Esophagus muscularis mucosa (tissue), 3 donors: Measurements from ENCODE around the gene SEPTIN3.

Experiments
- CTCF ChIP-seq, 3 experiments: fragments of 200-600 bp in 2 of 3; fragments of 450-650 bp in 1 of 3; sonication (generic) in 2 of 3; IDR thresholded peaks; one replicate each; pipeline ENCODE4 v1.5.1; 2017 to 2019; ENCODE audit warnings: antibody characterized with exemption in 3 of 3, mild to moderate bottlenecking in 2 of 3, moderate library complexity in 1 of 3
- POLR2AphosphoS5 ChIP-seq, 2 donors: sonication (generic); formaldehyde crosslinking; IDR thresholded peaks; one replicate each; pipeline ENCODE4 v1.6.1; 2017; ENCODE audit warnings: antibody characterized with exemption in 2 of 2

- TF ChIP-seq POLR2AphosphoS5 (IDR thresholded peaks at IDR 0.05), result no peak
- TF ChIP-seq CTCF (IDR thresholded peaks at IDR 0.05), result no peak
Observed at GRCh38 chr22:41932353-41932752, 36.9 kb upstream of the SEPTIN3 start.
